Endothelial cell of umbilical vein (primary cell): ENCODE measurements around the gene MTSS2. TPM values are rescaled to one million over a fixed set of nuclear protein-coding genes. Genes with fewer than 3 reads are reported as not detected.

Source experiments
- BruUV-seq: library from RNA; stranded (reverse); fragments of 400-500 nt; replicated peaks from 2 replicates; lab custom pipeline; 2021; lab: Mats Ljungman, UMichigan
- CTCF ChIA-PET: fragments of 300-600, 350-600 bp; sonication (Branson Sonifier 250); formaldehyde crosslinking; loops from one replicate; lab custom pipeline; 2021; ENCODE audit warnings: antibody characterized with exemption, inconsistent platforms; lab: Charles Lee
- POLR2A ChIA-PET: fragments of 300-600, 350-600 bp; sonication (Branson Sonifier 250); formaldehyde crosslinking; loops from one replicate; lab custom pipeline; 2021; ENCODE audit warnings: antibody characterized with exemption, inconsistent platforms; lab: Charles Lee
- DNase-seq: peaks from one replicate; pipeline ENCODE4 v3.0.0-alpha.2; 2011; ENCODE audit warnings: low read depth, low spot score
- FAIRE-seq: peaks from 2 replicates; lab custom pipeline; 2011; peaks lifted over from hg19 to GRCh38; lab: Jason Lieb, UNC
- H2AFZ ChIP-seq: 2 replicates; pipeline ENCODE4 v1.6.0; 2012; ENCODE audit warnings: low read depth, low read length, control low read depth, inconsistent platforms
- H3K27ac ChIP-seq: 2 replicates; pipeline ENCODE4 v1.5.1; 2011; ENCODE audit warnings: low read depth, mild to moderate bottlenecking, control low read depth, low read length, moderate library complexity; ENCODE audit not compliant: insufficient read depth
- H3K27me3 ChIP-seq, 2 experiments: 2 replicates each; pipeline versions ENCODE4 v1.6.0 to v1.6.1; 2011; ENCODE audit warnings: low read length in 2 of 2, mixed read lengths in 1 of 2; ENCODE audit not compliant: control insufficient read depth in 2 of 2, insufficient read depth in 2 of 2
- H3K36me3 ChIP-seq, 2 experiments: 2 replicates in 1 of 2; 3 replicates in 1 of 2; pipeline ENCODE4 v1.5.1; 2011; ENCODE audit warnings: low read length in 2 of 2, mild to moderate bottlenecking in 1 of 2, moderate library complexity in 1 of 2; ENCODE audit not compliant: control insufficient read depth in 2 of 2, insufficient read depth in 2 of 2; ENCODE audit errors: extremely low read depth in 1 of 2
- H3K4me1 ChIP-seq: 3 replicates; pipeline ENCODE4 v1.5.1; 2011; ENCODE audit warnings: mild to moderate bottlenecking, low read length; ENCODE audit not compliant: control insufficient read depth, insufficient read depth; ENCODE audit errors: extremely low read depth
- H3K4me2 ChIP-seq: 2 replicates; pipeline ENCODE4 v1.6.1; 2011; ENCODE audit warnings: low read length, control low read depth, mixed read lengths; ENCODE audit not compliant: insufficient read depth
- H3K4me3 ChIP-seq, 3 experiments: fragments of 200-600 bp in 1 of 3; sonication (generic), shearing (Covaris generic) in 1 of 3; replicated peaks in 1 of 3; 2 replicates each; pipeline ENCODE4 v1.5.1; 2011 to 2016; ENCODE audit warnings: control low read depth in 3 of 3, low read length in 3 of 3, mild to moderate bottlenecking in 2 of 3, inconsistent platforms in 1 of 3, low read depth in 1 of 3, moderate library complexity in 1 of 3; ENCODE audit not compliant: insufficient read depth in 1 of 3
- H3K79me2 ChIP-seq: 2 replicates; pipeline ENCODE4 v1.6.0; 2012; ENCODE audit warnings: low read length, inconsistent platforms; ENCODE audit not compliant: control insufficient read depth, insufficient read depth
- H3K9ac ChIP-seq: replicated peaks from 2 replicates; pipeline ENCODE3; 2011; ENCODE audit warnings: low read length, control low read depth; ENCODE audit not compliant: insufficient read depth; ENCODE audit errors: extremely low read depth
- H3K9me1 ChIP-seq: replicated peaks from 3 replicates; pipeline ENCODE4 v1.6.0; 2011; ENCODE audit warnings: mild to moderate bottlenecking, low read length; ENCODE audit not compliant: control insufficient read depth, insufficient read depth; ENCODE audit errors: extremely low read depth
- H3K9me3 ChIP-seq: replicated peaks from 2 replicates; pipeline ENCODE4 v1.5.1; 2012; ENCODE audit warnings: low read length, inconsistent platforms; ENCODE audit not compliant: control insufficient read depth, insufficient read depth
- H4K20me1 ChIP-seq: replicated peaks from 2 replicates; pipeline ENCODE3; 2011; ENCODE audit warnings: mild to moderate bottlenecking, low read length; ENCODE audit not compliant: control insufficient read depth, insufficient read depth; ENCODE audit errors: extremely low read depth
- CTCF ChIP-seq, 2 donors: IDR thresholded peaks; 1 replicate in 1 of 2; 2 replicates in 1 of 2; pipeline ENCODE4 v1.5.1; 2011; ENCODE audit warnings: low read length in 2 of 2, mild to moderate bottlenecking in 2 of 2, moderate library complexity in 2 of 2, control low read depth in 1 of 2, inconsistent platforms in 1 of 2, low read depth in 1 of 2; ENCODE audit not compliant: insufficient read depth in 1 of 2; ENCODE audit errors: extremely low read depth in 1 of 2
- EZH2 ChIP-seq: IDR thresholded peaks from 2 replicates; pipeline ENCODE4 v1.6.1; 2012; ENCODE audit warnings: borderline replicate concordance, low read depth, mild to moderate bottlenecking, moderate library complexity, low read length, inconsistent platforms; ENCODE audit not compliant: severe bottlenecking
- FOS ChIP-seq: IDR thresholded peaks from 2 replicates; pipeline ENCODE4 v1.6.1; 2011; ENCODE audit warnings: mild to moderate bottlenecking, low read length, moderate library complexity, borderline replicate concordance; ENCODE audit not compliant: insufficient read depth
- GATA2 ChIP-seq: IDR thresholded peaks from 2 replicates; pipeline ENCODE4 v1.7.0; 2011; ENCODE audit warnings: low read depth, mild to moderate bottlenecking, moderate library complexity, mixed read lengths, low read length; ENCODE audit not compliant: insufficient read length, insufficient read depth
- JUN ChIP-seq: IDR thresholded peaks from 2 replicates; pipeline ENCODE4 v1.6.1; 2011; ENCODE audit warnings: borderline replicate concordance, low read depth; ENCODE audit not compliant: insufficient read length, insufficient read depth
- MAX ChIP-seq: IDR thresholded peaks from 2 replicates; pipeline ENCODE4 v1.6.1; 2011; ENCODE audit not compliant: insufficient read depth, insufficient read length
- MYC ChIP-seq: IDR thresholded peaks from one replicate; pipeline ENCODE4 v1.6.1; 2011; ENCODE audit warnings: mild to moderate bottlenecking, low read depth, low read length
- POLR2A ChIP-seq: IDR thresholded peaks from 2 replicates; pipeline ENCODE4 v1.6.1; 2012; ENCODE audit warnings: low read depth, mild to moderate bottlenecking, control low read depth, low read length
- POLR2AphosphoS5 ChIP-seq: IDR thresholded peaks from 2 replicates; pipeline ENCODE4 v1.6.1; 2012; ENCODE audit warnings: low read depth, mild to moderate bottlenecking, control low read depth, low read length, moderate library complexity; ENCODE audit not compliant: insufficient read depth
- dilution Hi-C: fragments of 300-500 bp; cut with MboI; formaldehyde crosslinking; loops from one replicate; pipeline ENCODE4 v1.15.0; 2019; ENCODE audit warnings: low sequenced_read_pairs; ENCODE audit not compliant: extremely low pct_ligation_motif_present
- intact Hi-C: fragments of 100-400 bp; cut with micrococcal nuclease; formaldehyde crosslinking; loops from one replicate; pipeline ENCODE4 v1.10.0; 2022
- polyA plus RNA-seq, 4 experiments: library from polyadenylated mRNA; depleted of rRNA in 3 of 4; stranded (reverse) in 3 of 4; unstranded in 1 of 4; fragments of >200 nt; gene quantifications; 2 replicates each; pipeline versions ENCODE4 v1.2.1 to v1.2.3, GENCODE V29; 2011 to 2012; ENCODE audit warnings: missing spikeins in 1 of 4
- total RNA-seq: library from RNA; stranded (reverse); gene quantifications from 2 replicates; pipeline ENCODE4 v1.2.3, GENCODE V29; 2021

The MTSS2 gene
- total and polyA plus RNA-seq, 2 donors (not counting 3 experiments of a cell fraction or from before 2014, with no cell fraction given): 38.4 to 42.3 TPM

- Histone ChIP-seq H3K9ac (no peak overlapping the region), H3K4me2 (no peak overlapping the region), H4K20me1 (no peaks in the 10 kb centered on the region), H3K36me3 (no peaks in the 10 kb centered on the region), H3K4me1 (peaks cover 35% of the 10 kb centered on the region), H3K9me1 (no peaks in the 10 kb centered on the region), H3K79me2 (no peaks in the 10 kb centered on the region), H3K27me3 (no peaks in the 10 kb centered on the region), H3K27ac (no peak overlapping the region), H2AFZ (no peak overlapping the region), H3K9me3 (no peaks in the 10 kb centered on the region), H3K4me3 (no peak overlapping the region)
- TF ChIP-seq POLR2A: no peak
- no peak for TF ChIP-seq FOS
- no peak for TF ChIP-seq CTCF (IDR thresholded peaks at IDR 0.05; ENCODE audit: extremely low read depth in 1 of 2, insufficient read depth in 1 of 2, low read depth in 1 of 2, low read length in 2 of 2)
- TF ChIP-seq MYC: no peak
- no peak for TF ChIP-seq EZH2
- no peak for TF ChIP-seq GATA2
- no peak for TF ChIP-seq MAX
- no peak for TF ChIP-seq POLR2AphosphoS5
- no peak for TF ChIP-seq JUN
- intact Hi-C loops: no loop called here
- no TSS peak for BruUV-seq
- FAIRE-seq (peak; percentile 37), DNase-seq (no peak)
- dilution Hi-C loops: no loop called here
- CTCF ChIA-PET: interaction anchor here (0.7 to 3.2 kb wide), 7 partner anchors 8 to 75 kb away, joined by 3 to 20 read pairs (median 4); no protein-coding TSS in a partner anchor
- POLR2A ChIA-PET: interaction anchor here (1.1 kb wide), 1 partner anchor 42 kb away, joined by 3 read pairs; no protein-coding TSS in a partner anchor
Measured at GRCh38 chr16:70696355-70696754, 10.5 kb upstream of the MTSS2 start.
